GM23338 (cell line): ENCODE data around the gene MAST3.

ENCODE experiments used
- EZH2 ChIP-seq: fragments of 200-600 bp; sonication (generic); IDR thresholded peaks from one replicate; pipeline ENCODE4 v1.8.0; 2017; ENCODE audit warnings: antibody characterized with exemption, mild to moderate bottlenecking, low read depth; ENCODE audit not compliant: unreplicated experiment
- TF ChIP-seq, protein P1 (sequence below), 2 experiments: fragments of 200-600 bp in 1 of 2; sonication (generic) in 1 of 2; conservative IDR thresholded peaks; 2 replicates each; pipeline versions ENCODE4 v1.5.1 to v1.6.1; 2016 to 2017; ENCODE audit warnings: antibody characterized with exemption in 2 of 2, low read depth in 2 of 2, mild to moderate bottlenecking in 2 of 2, moderate library complexity in 1 of 2
- TF ChIP-seq, protein P2 (sequence below): IDR thresholded peaks from 2 replicates; pipeline ENCODE4 v1.6.1; 2016; ENCODE audit warnings: antibody characterized with exemption

DNA sequence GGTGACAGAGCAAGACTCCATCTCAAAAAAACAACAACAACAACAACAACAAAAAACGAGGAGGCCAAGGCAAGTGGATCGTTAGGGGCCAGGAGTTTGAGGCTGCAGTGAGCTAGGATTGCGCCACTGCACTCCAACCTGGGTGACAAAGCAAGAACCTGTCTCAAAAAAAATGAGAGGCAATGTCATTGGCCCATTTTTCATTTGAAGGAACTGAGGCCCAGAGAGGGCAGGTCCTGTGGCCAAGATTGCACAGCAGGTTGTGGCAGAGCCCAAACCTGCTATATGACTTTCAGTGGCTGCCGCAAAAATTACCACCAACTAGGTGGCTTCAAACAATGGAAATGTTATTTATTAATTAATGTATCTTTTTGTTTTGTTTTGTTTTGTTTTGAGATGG, 60.9 kb downstream of the MAST3 start:
- TF ChIP-seq, protein P1, sequence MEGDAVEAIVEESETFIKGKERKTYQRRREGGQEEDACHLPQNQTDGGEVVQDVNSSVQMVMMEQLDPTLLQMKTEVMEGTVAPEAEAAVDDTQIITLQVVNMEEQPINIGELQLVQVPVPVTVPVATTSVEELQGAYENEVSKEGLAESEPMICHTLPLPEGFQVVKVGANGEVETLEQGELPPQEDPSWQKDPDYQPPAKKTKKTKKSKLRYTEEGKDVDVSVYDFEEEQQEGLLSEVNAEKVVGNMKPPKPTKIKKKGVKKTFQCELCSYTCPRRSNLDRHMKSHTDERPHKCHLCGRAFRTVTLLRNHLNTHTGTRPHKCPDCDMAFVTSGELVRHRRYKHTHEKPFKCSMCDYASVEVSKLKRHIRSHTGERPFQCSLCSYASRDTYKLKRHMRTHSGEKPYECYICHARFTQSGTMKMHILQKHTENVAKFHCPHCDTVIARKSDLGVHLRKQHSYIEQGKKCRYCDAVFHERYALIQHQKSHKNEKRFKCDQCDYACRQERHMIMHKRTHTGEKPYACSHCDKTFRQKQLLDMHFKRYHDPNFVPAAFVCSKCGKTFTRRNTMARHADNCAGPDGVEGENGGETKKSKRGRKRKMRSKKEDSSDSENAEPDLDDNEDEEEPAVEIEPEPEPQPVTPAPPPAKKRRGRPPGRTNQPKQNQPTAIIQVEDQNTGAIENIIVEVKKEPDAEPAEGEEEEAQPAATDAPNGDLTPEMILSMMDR (conservative IDR thresholded peaks at IDR 0.05; ENCODE audit: low read depth in 2 of 2) = no peak
- TF ChIP-seq EZH2 = no peak
- TF ChIP-seq, protein P2, sequence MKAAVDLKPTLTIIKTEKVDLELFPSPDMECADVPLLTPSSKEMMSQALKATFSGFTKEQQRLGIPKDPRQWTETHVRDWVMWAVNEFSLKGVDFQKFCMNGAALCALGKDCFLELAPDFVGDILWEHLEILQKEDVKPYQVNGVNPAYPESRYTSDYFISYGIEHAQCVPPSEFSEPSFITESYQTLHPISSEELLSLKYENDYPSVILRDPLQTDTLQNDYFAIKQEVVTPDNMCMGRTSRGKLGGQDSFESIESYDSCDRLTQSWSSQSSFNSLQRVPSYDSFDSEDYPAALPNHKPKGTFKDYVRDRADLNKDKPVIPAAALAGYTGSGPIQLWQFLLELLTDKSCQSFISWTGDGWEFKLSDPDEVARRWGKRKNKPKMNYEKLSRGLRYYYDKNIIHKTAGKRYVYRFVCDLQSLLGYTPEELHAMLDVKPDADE = no peak
